SK-N-SH (cell line): ENCODE measurements around the gene TACR2. TPM values are rescaled to one million over a fixed set of nuclear protein-coding genes. Genes with fewer than 3 reads are reported as not detected.

ENCODE experiments used
- CTCF ChIA-PET: fragments of 300-600, 350-600 bp; formaldehyde crosslinking; extraction: SDS; loops from one replicate; lab custom pipeline; 2021; lab: Yijun Ruan, JAX
- POLR2A ChIA-PET: fragments of 350-600 bp; sonication (Branson Sonifier 250); formaldehyde crosslinking; extraction: SDS; loops from one replicate; lab custom pipeline; 2020; ENCODE audit warnings: antibody characterized with exemption, inconsistent platforms; lab: Yijun Ruan, JAX
- DNase-seq: peaks from one replicate; pipeline ENCODE4 v3.0.0; 2012
- H2AFZ ChIP-seq: fragments of 200-600 bp; sonication (generic); 2 replicates; pipeline ENCODE4 v1.8.1; 2016; ENCODE audit warnings: antibody characterized with exemption, mild to moderate bottlenecking, low read depth
- H3F3A ChIP-seq: fragments of 200-600 bp; sonication (generic); replicated peaks from 2 replicates; pipeline ENCODE3; 2016; ENCODE audit warnings: antibody characterized with exemption, mild to moderate bottlenecking; ENCODE audit not compliant: insufficient read depth
- H3K27ac ChIP-seq, 2 experiments: fragments of 200-500 bp in 1 of 2; fragments of 200-600 bp in 1 of 2; sonication (Bioruptor generic) in 1 of 2; sonication (generic), shearing (Covaris generic) in 1 of 2; 2 replicates each; pipeline versions ENCODE4 v1.5.1 to v1.6.1; 2014 to 2016; ENCODE audit warnings: low read depth in 2 of 2, inconsistent platforms in 1 of 2, low read length in 1 of 2, mild to moderate bottlenecking in 1 of 2, mixed read lengths in 1 of 2
- H3K27me3 ChIP-seq: fragments of 200-600 bp; sonication (generic), shearing (Covaris generic); 2 replicates; pipeline ENCODE4 v1.6.1; 2016; ENCODE audit warnings: mixed run types; ENCODE audit not compliant: insufficient read depth
- H3K36me3 ChIP-seq, 2 experiments: fragments of 200-500 bp in 1 of 2; fragments of 200-600 bp in 1 of 2; sonication (Bioruptor generic) in 1 of 2; sonication (generic) in 1 of 2; replicated peaks in 1 of 2; 2 replicates each; pipeline versions ENCODE3 to v1.5.1; 2014 to 2016; ENCODE audit warnings: low read length in 1 of 2, mild to moderate bottlenecking in 1 of 2; ENCODE audit not compliant: insufficient read depth in 2 of 2, control insufficient read depth in 1 of 2
- H3K4me1 ChIP-seq, 2 experiments: fragments of 200-500 bp in 1 of 2; fragments of 200-600 bp in 1 of 2; sonication (Bioruptor generic) in 1 of 2; sonication (generic), shearing (Covaris generic) in 1 of 2; 2 replicates each; pipeline versions ENCODE4 v1.5.1 to v1.6.1; 2014 to 2016; ENCODE audit warnings: low read depth in 1 of 2, low read length in 1 of 2, mixed run types in 1 of 2; ENCODE audit not compliant: insufficient read depth in 2 of 2, control insufficient read depth in 1 of 2
- H3K4me2 ChIP-seq: fragments of 200-600 bp; sonication (generic), shearing (Covaris generic); 2 replicates; pipeline ENCODE4 v1.6.1; 2017; ENCODE audit warnings: mixed run types
- H3K4me3 ChIP-seq, 2 experiments: fragments of 200-500 bp in 1 of 2; fragments of 200-600 bp in 1 of 2; sonication (Bioruptor generic) in 1 of 2; sonication (generic), shearing (Covaris generic) in 1 of 2; 2 replicates each; pipeline versions ENCODE4 v1.5.1 to v1.8.1; 2014 to 2016; ENCODE audit warnings: low read depth in 2 of 2, inconsistent platforms in 1 of 2, low read length in 1 of 2, mild to moderate bottlenecking in 1 of 2, mixed read lengths in 1 of 2, moderate library complexity in 1 of 2
- H3K79me2 ChIP-seq: fragments of 200-600 bp; sonication (generic); 2 replicates; pipeline ENCODE4 v1.8.1; 2017; ENCODE audit warnings: mild to moderate bottlenecking; ENCODE audit not compliant: insufficient read depth
- H3K9ac ChIP-seq: fragments of 200-600 bp; sonication (generic); 2 replicates; pipeline ENCODE4 v1.6.1; 2017; ENCODE audit warnings: mixed run types
- H3K9me2 ChIP-seq: fragments of 200-600 bp; sonication (generic); 2 replicates; pipeline ENCODE4 v1.6.1; 2017; ENCODE audit warnings: mixed run types
- H3K9me3 ChIP-seq: fragments of 200-600 bp; sonication (generic); 2 replicates; pipeline ENCODE4 v1.6.1; 2017; ENCODE audit warnings: mixed run types, mild to moderate bottlenecking, moderate library complexity
- H4K20me1 ChIP-seq: fragments of 200-600 bp; sonication (generic); 2 replicates; pipeline ENCODE4 v1.6.1; 2017; ENCODE audit warnings: mild to moderate bottlenecking, mixed run types; ENCODE audit not compliant: insufficient read depth
- CHD2 ChIP-seq: fragments of 150-350 bp; IDR thresholded peaks from 2 replicates; pipeline ENCODE4 v1.6.1; 2018; ENCODE audit warnings: low read length; ENCODE audit not compliant: partially characterized antibody
- ELF1 ChIP-seq: IDR thresholded peaks from 2 replicates; pipeline ENCODE4 v1.4.0; 2012
- EP300 ChIP-seq, 2 experiments: IDR thresholded peaks; 2 replicates each; pipeline versions ENCODE4 v1.4.0 to v1.6.1; 2012; ENCODE audit warnings: borderline replicate concordance in 1 of 2, low read depth in 1 of 2, low read length in 1 of 2
- FOXM1 ChIP-seq: IDR thresholded peaks from 2 replicates; pipeline ENCODE4 v1.4.0; 2012; ENCODE audit warnings: low read depth, mild to moderate bottlenecking
- GABPA ChIP-seq: IDR thresholded peaks from 2 replicates; pipeline ENCODE4 v1.4.0; 2012; ENCODE audit warnings: low read depth, mild to moderate bottlenecking
- GATA2 ChIP-seq: sonication (generic); formaldehyde crosslinking; IDR thresholded peaks from 2 replicates; pipeline ENCODE4 v1.5.0; 2020; ENCODE audit warnings: mild to moderate bottlenecking, missing genetic modification reagents
- MXI1 ChIP-seq: IDR thresholded peaks from 2 replicates; pipeline ENCODE4 v1.6.1; 2012; ENCODE audit warnings: mild to moderate bottlenecking, low read depth, low read length, improper control_type of control experiment
- NRF1 ChIP-seq: IDR thresholded peaks from 2 replicates; pipeline ENCODE4 v1.6.1; 2012; ENCODE audit warnings: low read depth, mild to moderate bottlenecking, low read length
- POLR2AphosphoS5 ChIP-seq: IDR thresholded peaks from 2 replicates; pipeline ENCODE4 v1.6.1; 2012; ENCODE audit warnings: low read depth, low read length
- RAD21 ChIP-seq: IDR thresholded peaks from 2 replicates; pipeline ENCODE4 v1.6.1; 2012; ENCODE audit warnings: mild to moderate bottlenecking, low read length
- RCOR1 ChIP-seq: fragments of 150-350 bp; IDR thresholded peaks from 2 replicates; pipeline ENCODE4 v1.6.1; 2017; ENCODE audit warnings: antibody characterized with exemption, low read length
- REST ChIP-seq: IDR thresholded peaks from 2 replicates; pipeline ENCODE4 v1.6.1; 2012; ENCODE audit warnings: mild to moderate bottlenecking, low read depth, low read length, moderate library complexity
- RFX5 ChIP-seq: IDR thresholded peaks from 2 replicates; pipeline ENCODE4 v1.6.1; 2012; ENCODE audit warnings: mild to moderate bottlenecking, improper control_type of control experiment, low read length
- RXRA ChIP-seq: IDR thresholded peaks from 2 replicates; pipeline ENCODE4 v1.4.0; 2012; ENCODE audit warnings: low read depth, mild to moderate bottlenecking, borderline replicate concordance
- SIN3A ChIP-seq: IDR thresholded peaks from 2 replicates; pipeline ENCODE4 v1.6.1; 2012; ENCODE audit warnings: low read depth, mild to moderate bottlenecking, low read length, moderate library complexity, borderline replicate concordance
- SMC3 ChIP-seq: IDR thresholded peaks from 2 replicates; pipeline ENCODE4 v1.6.1; 2012; ENCODE audit warnings: low read depth, low read length, improper control_type of control experiment
- TAF1 ChIP-seq: IDR thresholded peaks from 2 replicates; pipeline ENCODE4 v1.6.1; 2012; ENCODE audit warnings: low read depth, mild to moderate bottlenecking, low read length, moderate library complexity, borderline replicate concordance
- TCF12 ChIP-seq: IDR thresholded peaks from 2 replicates; pipeline ENCODE4 v1.4.0; 2012
- TEAD4 ChIP-seq: IDR thresholded peaks from 2 replicates; pipeline ENCODE4 v1.4.0; 2012; ENCODE audit warnings: mild to moderate bottlenecking, borderline replicate concordance; ENCODE audit not compliant: insufficient read depth
- YY1 ChIP-seq: IDR thresholded peaks from 2 replicates; pipeline ENCODE4 v1.4.0; 2012; ENCODE audit warnings: low read depth, mild to moderate bottlenecking
- ZBTB33 ChIP-seq: IDR thresholded peaks from 2 replicates; pipeline ENCODE4 v1.4.0; 2012; ENCODE audit warnings: low read depth, borderline replicate concordance
- polyA plus RNA-seq, 3 experiments: library from polyadenylated mRNA; depleted of rRNA; stranded (reverse); fragments of >200 nt; gene quantifications; 2 replicates each; pipeline ENCODE4 v1.2.3, GENCODE V29; 2012
- TF ChIP-seq, protein P1 (sequence below): IDR thresholded peaks from 2 replicates; pipeline ENCODE4; 2012

Gene TACR2
- polyA plus RNA-seq, 1 of the 3 experiments (the other 2 are of a cell fraction): 0.02 TPM

- peak in 1 of 2 experiments; percentile 39; a peak in 1 of 4 replicates for TF ChIP-seq EP300 (IDR thresholded peaks at IDR 0.05; ENCODE audit: borderline replicate concordance in 1 of 2, low read depth in 1 of 2, low read length in 1 of 2)
- TF ChIP-seq NRF1: no peak
- peak; percentile 75 for TF ChIP-seq TEAD4
- TF ChIP-seq YY1: no peak
- TF ChIP-seq RXRA: peak; percentile 37; the same call in 1 of the 2 replicates
- TF ChIP-seq GABPA: no peak
- TF ChIP-seq RCOR1: no peak
- TF ChIP-seq, protein P1, sequence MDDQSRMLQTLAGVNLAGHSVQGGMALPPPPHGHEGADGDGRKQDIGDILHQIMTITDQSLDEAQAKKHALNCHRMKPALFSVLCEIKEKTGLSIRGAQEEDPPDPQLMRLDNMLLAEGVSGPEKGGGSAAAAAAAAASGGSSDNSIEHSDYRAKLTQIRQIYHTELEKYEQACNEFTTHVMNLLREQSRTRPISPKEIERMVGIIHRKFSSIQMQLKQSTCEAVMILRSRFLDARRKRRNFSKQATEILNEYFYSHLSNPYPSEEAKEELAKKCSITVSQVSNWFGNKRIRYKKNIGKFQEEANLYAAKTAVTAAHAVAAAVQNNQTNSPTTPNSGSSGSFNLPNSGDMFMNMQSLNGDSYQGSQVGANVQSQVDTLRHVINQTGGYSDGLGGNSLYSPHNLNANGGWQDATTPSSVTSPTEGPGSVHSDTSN: peak; percentile 47; the same call in 1 of the 2 replicates
- TF ChIP-seq MXI1: no peak
- TF ChIP-seq POLR2AphosphoS5: no peak
- TF ChIP-seq CHD2: no peak
- no peak for TF ChIP-seq ZBTB33
- no peak for TF ChIP-seq SMC3
- TF ChIP-seq REST: no peak
- no peak for TF ChIP-seq SIN3A
- TF ChIP-seq RAD21: no peak
- TF ChIP-seq, all 33 proteins: peak for 9
These were observed 30.0 kb upstream of the TACR2 start (continued) for GRCh38 chr10:69446650-69447151.

- Histone ChIP-seq H3K4me2 (peak overlapping the region; percentile 48), H3K4me1 (peaks cover 6 to 29% of the 10 kb centered on the region in 2 experiments; a peak in 3 of 4 replicates)
- POLR2A ChIA-PET: no interaction called here
These were observed 29.5 kb upstream of the TACR2 start for GRCh38 chr10:69446229-69446628.

More at GRCh38 chr10:69446229-69446628, 29.5 kb upstream of the TACR2 start:
- no peak for DNase-seq
- H3K9ac ChIP-seq: no peak overlapping the region
- TF ChIP-seq FOXM1 (no peak), TAF1 (no peak), MXI1 (no peak), TCF12 (no peak), ELF1 (no peak), EP300 (IDR thresholded peaks at IDR 0.05; ENCODE audit: borderline replicate concordance in 1 of 2, low read depth in 1 of 2, low read length in 1 of 2) (no peak), RCOR1 (no peak), YY1 (no peak), RFX5 (no peak), GATA2 (CRISPR knock-in tag) (no peak)
- TF ChIP-seq, protein P1: no peak
- H3K9me2 ChIP-seq: no peaks in the 10 kb centered on the region
- H3K27me3 ChIP-seq: no peaks in the 10 kb centered on the region
- H2AFZ ChIP-seq: no peak overlapping the region
- peak overlapping the region in 1 of 2 experiments; percentile 70; a peak in 2 of 4 replicates for H3K27ac ChIP-seq
- no peaks in the 10 kb centered on the region for H3K79me2 ChIP-seq
- no peaks in the 10 kb centered on the region for H3K9me3 ChIP-seq
- no peaks in the 10 kb centered on the region for H4K20me1 ChIP-seq
- peaks cover 20% of the 10 kb centered on the region for H3F3A ChIP-seq
- CTCF ChIA-PET: interaction anchor here (1.0 to 7.6 kb wide), 5 partner anchors 13 to 190 kb away, joined by 3 to 38 read pairs (median 3); no protein-coding TSS in a partner anchor
- no peaks in the 10 kb centered on the region for H3K36me3 ChIP-seq
- H3K4me3 ChIP-seq: no peak overlapping the region
